ENCODE data around the gene MAP4K1.

MAP4K1 gene

DNA sequence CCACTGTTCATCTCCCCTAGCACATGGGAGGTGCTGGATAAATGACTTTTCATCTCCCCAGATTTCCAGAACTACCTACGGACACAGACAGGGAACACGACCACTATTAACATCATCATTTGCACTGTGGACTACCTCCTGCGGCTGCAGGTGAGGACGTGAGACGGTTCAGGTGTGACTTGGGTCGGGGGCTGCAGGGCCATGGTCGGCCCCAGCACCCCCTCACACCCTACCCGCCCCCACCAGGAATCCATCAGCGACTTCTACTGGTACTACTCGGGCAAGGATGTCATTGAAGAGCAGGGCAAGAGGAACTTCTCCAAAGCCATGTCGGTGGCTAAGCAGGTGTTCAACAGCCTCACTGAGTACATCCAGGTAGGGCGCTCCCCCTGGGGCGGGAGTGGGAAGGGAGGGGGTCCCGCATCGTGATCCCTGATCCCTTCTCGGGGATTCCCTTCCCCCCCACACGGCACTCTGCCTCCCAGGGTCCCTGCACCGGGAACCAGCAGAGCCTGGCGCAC, 74.4 kb downstream of the MAP4K1 start:
- no peak for DNase-seq

DNA sequence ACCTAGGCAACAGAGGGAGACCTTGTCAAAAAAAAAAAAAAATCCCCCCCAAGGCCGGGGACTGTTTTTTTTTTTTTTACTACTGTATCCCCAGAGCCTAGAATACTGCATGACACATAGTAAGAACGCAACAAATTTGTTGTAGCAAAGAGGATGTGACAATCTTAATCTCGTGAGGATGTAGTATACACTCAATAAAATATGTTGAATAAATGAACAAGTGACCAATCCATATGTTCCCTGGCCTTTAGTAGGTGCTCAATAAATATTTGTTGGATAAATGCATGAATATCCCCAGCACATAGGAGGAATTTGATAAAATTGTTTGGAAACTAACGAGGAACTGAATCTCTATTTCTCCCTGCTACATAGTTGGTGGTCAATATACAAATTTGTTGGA, 75.7 kb downstream of the MAP4K1 start:
- DNase-seq = no peak

DNA sequence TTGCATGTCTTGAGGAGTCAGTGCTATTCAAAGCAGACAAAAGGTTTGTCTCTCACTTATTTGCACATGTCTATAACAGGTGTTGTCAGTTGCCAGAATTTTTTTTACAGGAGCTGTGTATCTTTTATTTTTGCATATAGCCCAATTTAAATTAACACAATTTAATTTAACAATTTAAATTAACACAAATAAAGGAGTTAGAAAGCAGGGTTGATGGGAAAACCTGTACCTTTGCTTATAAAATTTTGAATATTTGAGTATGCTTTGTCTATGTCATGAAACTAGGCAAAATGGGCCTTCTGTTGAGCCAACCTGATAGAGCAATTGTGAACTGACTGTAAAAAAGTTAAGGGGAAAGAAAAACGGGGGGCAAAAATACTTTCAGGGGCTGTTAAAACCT, 78.0 kb downstream of the MAP4K1 start:
- no peak for DNase-seq

DNA sequence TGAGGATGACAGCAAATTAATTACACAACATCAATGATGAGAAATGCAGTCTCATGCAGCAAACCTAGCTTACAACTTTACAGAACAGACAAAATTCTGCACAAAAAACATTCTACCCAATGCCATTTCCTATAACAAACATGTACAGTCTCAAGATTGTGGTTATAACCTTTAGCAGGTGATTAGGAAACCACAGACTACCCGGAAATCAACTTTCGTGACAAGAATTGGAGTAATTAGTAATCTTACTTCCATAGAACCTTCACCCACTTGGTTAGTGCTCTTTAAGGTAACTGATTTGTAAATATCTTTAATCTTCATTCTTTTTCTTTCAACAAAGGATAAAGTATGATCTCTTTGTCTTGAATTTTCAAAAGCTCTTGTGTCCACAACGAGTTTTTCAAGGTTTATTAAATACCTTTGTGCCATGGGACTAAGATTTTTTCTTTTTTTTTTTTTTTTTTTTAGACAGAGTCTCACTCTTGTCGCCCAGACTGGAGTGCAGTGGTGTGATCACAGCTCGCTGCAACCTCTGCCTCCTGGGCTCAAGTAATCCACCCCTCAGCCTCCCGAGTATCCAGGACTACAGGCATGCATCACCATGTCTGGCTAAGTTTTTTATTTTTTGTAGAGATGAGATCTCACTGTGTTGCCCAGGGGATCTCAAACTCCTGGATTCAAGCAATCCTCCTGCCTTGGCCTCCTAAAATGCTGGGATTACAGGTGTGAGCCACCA, 78.8 kb downstream of the MAP4K1 start:
- no peak for DNase-seq

DNA sequence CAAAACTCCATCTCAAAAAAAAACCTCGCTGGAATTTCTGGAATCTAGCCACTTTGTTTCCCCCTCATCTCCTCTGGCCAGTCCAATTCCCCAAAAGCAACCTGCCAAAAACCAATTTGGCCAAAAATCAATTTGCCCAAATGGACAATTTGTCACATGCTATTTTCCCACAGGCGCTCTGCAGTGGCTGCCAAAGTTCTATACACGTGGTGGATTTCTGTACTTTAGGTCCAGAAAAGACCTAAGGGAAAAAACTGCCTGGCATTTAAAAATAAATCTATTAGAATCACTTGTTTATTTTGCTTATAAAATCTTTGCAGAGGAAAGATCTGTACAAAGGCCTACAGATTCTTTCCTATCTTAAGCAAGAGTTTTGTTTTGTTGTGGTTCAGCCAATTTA, 79.4 kb downstream of the MAP4K1 start:
- DNase-seq = no peak

Measured in NCI-H69 (cell line).